ENCODE results near the gene AMMECR1.
A peak's percentile ranks its signal among the peaks of the same experiment; 100 is the strongest.

Gene AMMECR1

GRCh38 chrX:110310896-110311295 is 7.0 kb downstream of the AMMECR1 start:
- DNase-seq = peak; percentile 11

GRCh38 chrX:110310000-110310790 is 7.7 kb downstream of the AMMECR1 start:
- DNase-seq = no peak

- DNase-seq = no peak
These were observed 9.7 kb downstream of the AMMECR1 start for GRCh38 chrX:110308220-110308619.

DNA sequence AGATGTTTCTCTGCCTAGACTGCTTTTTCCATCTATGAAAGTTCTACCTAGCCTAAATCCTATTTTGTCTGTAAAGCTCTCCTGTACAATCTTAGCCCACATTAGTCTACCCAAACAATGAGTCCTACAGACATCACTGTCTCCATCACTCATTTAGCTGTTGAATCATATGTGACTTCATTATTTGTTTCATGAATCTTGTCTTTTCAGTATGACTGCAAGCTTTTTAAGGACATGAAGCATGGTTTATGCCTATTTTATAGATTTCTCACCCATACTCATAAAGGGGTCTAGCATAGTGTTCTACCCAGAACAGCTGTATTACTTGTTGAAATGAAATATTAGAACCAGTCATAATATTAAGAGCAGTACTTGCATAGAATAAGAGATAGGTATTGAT is 13.0 kb downstream of the AMMECR1 start:
- DNase-seq = no peak

- no peak for DNase-seq
These were observed 13.5 kb downstream of the AMMECR1 start for GRCh38 chrX:110304371-110304770.

GRCh38 chrX:110302975-110303374 is 14.9 kb downstream of the AMMECR1 start:
- no peak for DNase-seq

GRCh38 chrX:110301194-110301593 is 16.7 kb downstream of the AMMECR1 start:
- no peak for DNase-seq

- DNase-seq = no peak
These were observed 23.8 kb downstream of the AMMECR1 start for GRCh38 chrX:110294087-110294486.

DNA sequence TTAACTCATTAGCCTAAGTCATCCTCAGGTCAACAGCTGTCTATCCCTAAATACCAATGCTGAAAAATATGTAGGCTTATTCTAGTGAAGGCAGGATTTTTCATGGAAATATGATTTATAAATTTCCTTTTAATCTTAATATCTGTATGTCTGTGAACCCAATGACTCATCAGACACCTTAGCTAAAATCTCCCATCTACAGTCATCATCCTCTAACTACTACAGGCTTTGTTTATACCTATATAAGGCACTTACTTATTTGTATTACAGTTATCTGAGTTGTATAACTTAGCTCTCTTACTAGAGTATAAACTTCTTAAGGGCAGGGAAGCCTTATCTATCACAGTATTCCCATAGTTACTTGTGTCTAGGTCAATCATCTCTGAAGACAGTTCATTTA is 24.2 kb downstream of the AMMECR1 start:
- no peak for DNase-seq

DNA sequence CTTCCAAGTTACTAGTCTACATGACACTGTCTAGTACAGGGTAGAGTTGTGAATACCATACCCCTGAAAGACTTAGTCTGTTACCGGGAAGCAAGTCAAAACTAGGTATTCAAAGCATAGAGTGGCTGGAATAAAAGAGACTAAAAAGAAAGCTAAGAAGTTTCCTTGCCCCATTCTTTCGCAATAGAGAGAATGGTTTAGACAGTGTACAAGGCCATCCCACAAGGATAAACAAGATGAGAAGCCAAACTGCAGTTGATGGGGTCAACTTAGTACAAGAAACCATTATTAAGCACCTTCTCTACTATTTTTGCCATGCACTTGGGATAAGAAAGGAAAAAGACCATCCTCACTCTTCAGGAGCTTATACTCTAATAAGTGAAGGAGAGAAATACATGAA is 30.3 kb downstream of the AMMECR1 start:
- no peak for DNase-seq

GRCh38 chrX:110286106-110286505 is 31.8 kb downstream of the AMMECR1 start:
- no peak for DNase-seq

GRCh38 chrX:110284159-110284558 is 33.7 kb downstream of the AMMECR1 start:
- DNase-seq = no peak

- no peak for DNase-seq
These were observed 35.0 kb downstream of the AMMECR1 start for GRCh38 chrX:110282922-110283321.

- DNase-seq = no peak
These were observed 36.5 kb downstream of the AMMECR1 start for GRCh38 chrX:110281377-110281776.

- no peak for DNase-seq
These were observed 36.9 kb downstream of the AMMECR1 start for GRCh38 chrX:110280954-110281353.

GRCh38 chrX:110277609-110278008 is 40.3 kb downstream of the AMMECR1 start:
- DNase-seq = no peak

- DNase-seq = no peak
These were observed 41.1 kb downstream of the AMMECR1 start for GRCh38 chrX:110276778-110277177.

DNA sequence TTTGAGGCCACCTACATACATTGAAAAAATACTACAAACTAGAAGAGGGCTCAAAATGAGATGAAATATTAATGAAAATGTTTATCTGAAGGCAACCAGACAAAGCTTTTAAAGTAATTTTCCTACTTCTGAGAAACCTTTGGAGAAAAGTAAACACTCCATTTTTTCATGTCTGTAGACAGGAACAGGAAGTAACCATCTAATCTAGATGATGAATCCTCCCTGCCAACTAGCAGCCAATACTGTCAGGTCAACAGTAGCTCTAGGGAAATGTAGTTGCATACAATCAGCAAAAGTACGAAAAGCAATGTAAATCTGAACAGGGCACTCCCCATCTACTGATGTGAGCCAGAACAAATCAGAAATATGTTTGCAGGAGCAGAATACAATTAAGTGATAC is 49.0 kb downstream of the AMMECR1 start:
- no peak for DNase-seq

- no peak for DNase-seq
These were observed 49.5 kb downstream of the AMMECR1 start for GRCh38 chrX:110268395-110268794.

DNA sequence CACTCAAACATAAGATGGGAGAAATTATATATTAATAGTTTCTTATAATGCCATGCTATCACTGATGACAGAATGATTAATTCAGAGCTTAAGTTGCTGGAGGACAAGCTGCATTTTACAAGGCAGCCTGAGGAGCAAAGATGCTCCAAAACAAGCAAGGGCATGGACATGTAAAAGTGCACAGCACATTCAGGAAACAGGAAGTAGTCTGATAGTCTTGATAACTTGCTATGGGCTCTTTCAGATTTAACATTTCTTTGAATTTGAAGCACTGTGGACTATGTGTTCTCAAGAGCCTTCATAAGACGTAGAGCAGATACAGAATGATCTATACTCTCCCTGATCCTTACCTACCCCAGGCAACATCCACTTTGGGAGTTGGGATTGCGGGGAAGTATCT is 50.0 kb downstream of the AMMECR1 start:
- no peak for DNase-seq

DNA sequence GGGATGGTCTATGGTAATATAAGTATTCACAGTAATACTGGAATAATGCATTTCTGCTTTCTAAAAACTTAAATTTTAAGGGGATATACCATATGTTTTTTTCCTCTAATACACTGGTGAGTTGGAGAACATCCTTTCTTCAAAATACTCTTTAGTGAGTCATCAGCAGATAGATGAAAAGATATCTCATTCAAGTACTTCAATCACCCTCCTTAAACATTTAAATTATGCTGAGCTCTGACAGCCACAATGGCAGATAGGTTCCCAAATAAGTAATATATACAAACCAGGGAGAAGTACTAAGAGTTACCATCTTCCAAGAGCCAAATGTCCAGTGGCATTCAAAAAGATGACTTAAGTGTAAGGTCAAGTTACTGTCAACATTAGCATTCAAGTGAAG is 52.2 kb downstream of the AMMECR1 start:
- no peak for DNase-seq

DNA sequence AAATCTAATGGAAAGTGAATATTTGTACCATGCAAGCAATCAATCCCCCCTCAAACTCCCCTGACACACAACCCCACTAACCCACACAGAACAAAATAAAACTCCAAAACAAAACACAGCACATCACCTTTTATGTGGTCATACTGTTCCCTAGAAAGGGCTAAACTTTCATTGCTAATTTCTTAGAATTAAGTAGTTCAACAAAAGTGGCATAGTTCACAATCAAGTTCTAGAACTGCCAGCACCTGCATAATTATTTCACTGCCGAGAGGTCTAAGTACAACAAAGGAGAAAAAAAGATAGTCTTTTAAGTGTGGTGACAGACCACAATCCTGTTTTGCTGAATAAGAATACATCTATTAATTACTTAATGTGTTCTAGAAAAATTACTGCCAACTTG is 58.8 kb downstream of the AMMECR1 start:
- DNase-seq = no peak

DNA sequence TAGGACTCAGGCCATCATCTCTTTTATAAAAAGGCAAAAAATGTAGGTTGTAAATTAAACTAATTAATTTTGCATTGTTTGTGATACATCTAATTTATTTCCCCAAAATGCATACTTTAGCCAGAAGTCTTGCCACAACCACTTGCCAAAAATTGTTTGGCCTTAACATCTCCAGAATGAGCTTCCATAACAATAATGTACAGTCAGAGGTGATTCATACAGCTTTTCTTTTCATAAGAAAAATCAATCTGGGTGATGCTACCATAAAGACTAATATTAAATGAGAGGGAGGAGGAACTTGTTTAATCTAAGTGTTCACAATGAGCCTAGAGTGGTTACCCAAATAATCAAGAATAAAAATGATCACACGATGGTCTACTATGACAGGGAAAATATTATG is 59.3 kb downstream of the AMMECR1 start:
- no peak for DNase-seq

DNA sequence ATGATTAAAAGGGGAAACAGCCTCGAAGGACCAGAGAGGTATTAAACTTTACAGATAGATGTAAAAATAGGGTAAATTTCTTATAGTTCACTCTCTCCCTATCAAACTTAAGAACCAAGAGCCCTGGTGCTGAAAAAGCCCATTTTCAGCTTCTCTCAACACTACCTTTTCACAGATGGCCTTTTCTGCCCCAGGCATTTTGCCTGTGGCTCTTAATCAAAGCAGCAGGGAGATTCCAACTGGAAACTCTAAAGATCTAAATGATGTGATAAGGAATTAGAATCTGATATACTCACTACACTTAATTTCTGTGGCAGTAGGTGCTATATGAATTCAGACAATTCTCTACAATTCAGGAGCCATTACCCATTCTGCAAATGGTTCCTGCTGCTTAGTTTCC is 60.0 kb downstream of the AMMECR1 start:
- DNase-seq = no peak

DNA sequence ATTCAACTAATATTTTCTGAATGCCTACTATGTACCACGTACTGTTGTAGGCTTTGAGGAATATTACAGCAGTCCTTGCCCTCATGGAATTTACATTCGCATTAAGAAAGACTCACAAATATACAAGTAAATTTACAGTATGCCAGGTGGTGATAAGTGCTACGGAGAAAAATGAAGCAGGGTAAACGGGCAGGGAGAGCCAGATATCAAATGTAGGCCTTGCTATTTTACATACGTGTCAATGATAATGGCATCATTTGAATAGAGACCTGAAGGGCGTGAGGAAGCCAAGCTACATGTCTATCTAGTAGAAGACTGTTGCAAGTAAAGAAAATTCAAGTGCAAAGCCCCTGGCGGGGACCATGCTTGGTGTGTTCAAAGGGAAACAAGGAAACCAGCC is 65.2 kb downstream of the AMMECR1 start:
- DNase-seq = no peak
